Stimulated activated CD8-positive, alpha-beta memory T cell treated with anti-CD3 and anti-CD28 coated beads, Interleukin-2, amount 100 ng/mL, for 1 hour (primary cell): ENCODE results near the gene XRCC4.
"Not testable (repeated sequence)": the region's sequence is repeated elsewhere in the genome, so short reads cannot be mapped to it uniquely, and the experiment has no call there.

Experiments
- DNase-seq, 2 donors: peaks; one replicate each; pipeline ENCODE4 v3.0.0-alpha.2; 2020; ENCODE audit warnings: low read depth in 2 of 2

XRCC4 gene

GRCh38 chr5:83076742-83077661, at the start of gene XRCC4, which contains the start of gene TMEM167A:
TSS of gene XRCC4 (plus strand) at chr5:83077547. CDS start at chr5:83104920, 27,373 bp downstream.
TSS of gene TMEM167A (minus strand) at chr5:83077394. CDS start at chr5:83077323, 71 bp downstream.
- peak; percentile 85 to 87 for DNase-seq

GRCh38 chr5:83029912-83030311, 47.4 kb upstream of the XRCC4 start:
- no peak for DNase-seq

- DNase-seq: no peak
Observed at GRCh38 chr5:83031381-83031780, 46.0 kb upstream of the XRCC4 start.

- no peak for DNase-seq
Observed at GRCh38 chr5:83034036-83034435, 43.3 kb upstream of the XRCC4 start.

- no peak for DNase-seq
Observed at GRCh38 chr5:83034528-83035207, 42.7 kb upstream of the XRCC4 start.

- no peak for DNase-seq
Observed at GRCh38 chr5:83035373-83036100, 41.8 kb upstream of the XRCC4 start.

- no peak for DNase-seq
Observed at GRCh38 chr5:83036991-83037575, 40.3 kb upstream of the XRCC4 start.

GRCh38 chr5:83038924-83039323, 38.4 kb upstream of the XRCC4 start:
- no peak for DNase-seq

GRCh38 chr5:83042507-83042906, 34.8 kb upstream of the XRCC4 start:
- DNase-seq: no peak

- no peak for DNase-seq
Observed at GRCh38 chr5:83044926-83045325, 32.4 kb upstream of the XRCC4 start.

GRCh38 chr5:83048277-83048676, 29.1 kb upstream of the XRCC4 start:
- no peak for DNase-seq

- no peak for DNase-seq
Observed at GRCh38 chr5:83048811-83049210, 28.5 kb upstream of the XRCC4 start.

- DNase-seq: no peak
Observed at GRCh38 chr5:83049370-83049885, 27.9 kb upstream of the XRCC4 start.

- DNase-seq: no peak
Observed at GRCh38 chr5:83050723-83051340, 26.5 kb upstream of the XRCC4 start.

- no peak for DNase-seq
Observed at GRCh38 chr5:83055166-83055565, 22.2 kb upstream of the XRCC4 start.

GRCh38 chr5:83058726-83059125, 18.6 kb upstream of the XRCC4 start:
- DNase-seq: no peak

- DNase-seq: no peak
Observed at GRCh38 chr5:83059341-83059740, 18.0 kb upstream of the XRCC4 start.

- DNase-seq: no peak
Observed at GRCh38 chr5:83066548-83067110, 10.7 kb upstream of the XRCC4 start.

- not testable (repeated sequence) for DNase-seq
Observed at GRCh38 chr5:83067377-83067776, 10.0 kb upstream of the XRCC4 start.

GRCh38 chr5:83069096-83069799, 8.1 kb upstream of the XRCC4 start:
- DNase-seq: no peak
